ENCODE data around the gene ITCH. TPM values are rescaled to one million over a fixed set of nuclear protein-coding genes. Genes with fewer than 3 reads are reported as not detected.
"Not testable (repeated sequence)": the region's sequence is repeated elsewhere in the genome, so short reads cannot be mapped to it uniquely, and the experiment has no call there.

ITCH gene
- total RNA-seq, 1 experiment from 2014 or later = 78.8 TPM

DNA sequence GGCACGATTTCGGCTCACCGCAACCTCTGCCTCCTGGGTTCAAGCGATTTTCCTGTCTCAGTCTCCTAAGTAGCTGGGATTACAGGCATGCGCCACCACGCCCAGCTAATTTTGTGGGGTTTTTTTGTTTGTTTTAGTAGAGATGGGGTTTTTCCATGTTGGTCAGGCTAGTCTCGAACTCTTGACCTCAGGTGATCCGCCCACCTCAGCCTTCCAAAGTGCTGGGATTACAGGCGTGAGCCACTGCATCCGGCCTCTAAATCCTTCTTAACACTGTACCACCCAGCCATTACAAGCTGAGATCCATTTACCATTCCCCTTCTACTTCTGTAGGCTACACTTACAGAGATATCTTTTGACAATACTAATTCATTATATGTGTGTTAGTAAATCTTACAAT lies 51.5 kb downstream of the ITCH start:
- H3K4me3 ChIP-seq (replicated peaks in 1 of 2; ENCODE audit: low read depth in 1 of 2, low read length in 2 of 2); BruUV-seq (replicated peaks); H3K36me3 ChIP-seq (ENCODE audit: control insufficient read depth in 1 of 2, insufficient read depth in 2 of 2, low read length in 2 of 2); DNase-seq (ENCODE audit: low read depth, low spot score); H4K20me1 ChIP-seq (ENCODE audit: insufficient read depth); H3K9me2 ChIP-seq (ENCODE audit: insufficient read depth); H3K27me3 ChIP-seq (ENCODE audit: insufficient read depth, low read length); H3K9me3 ChIP-seq (ENCODE audit: control insufficient read depth in 1 of 2, insufficient read depth in 1 of 2, low read depth in 1 of 2, low read length in 2 of 2); H2AFZ ChIP-seq (ENCODE audit: low read depth, low read length, poor library complexity, severe bottlenecking); intact Hi-C loops (cut with micrococcal nuclease); POLR2A ChIA-PET; H3K9ac ChIP-seq (ENCODE audit: low read length); RAD21 ChIA-PET (ENCODE audit: low non-redundant PET in 1 of 2, low total read pairs in 2 of 2, uncharacterized antibody in 2 of 2, unreplicated experiment in 2 of 2): not testable (repeated sequence)
- Histone ChIP-seq H3K4me2 (ENCODE audit: low read length) (peak overlapping the region; percentile 10), H3K4me1 (ENCODE audit: control insufficient read depth in 1 of 2, insufficient read depth in 2 of 2, low read length in 2 of 2) (peaks cover 19 to 30% of the 10 kb centered on the region in 2 experiments), H3K27ac (ENCODE audit: low read depth, low read length) (peak overlapping the region; percentile 46), H3K79me2 (ENCODE audit: insufficient read depth, low read length) (peaks cover 50% of the 10 kb centered on the region)
- ATAC-seq = peak; percentile 60
- peak; percentile 61; the same call in 1 of the 2 replicates for TF ChIP-seq EGR1 (IDR thresholded peaks at IDR 0.05; ENCODE audit: low read depth)
- CTCF ChIA-PET = interaction anchor here (1.1 kb wide), 1 partner anchor 102 kb away, joined by 4 read pairs; no protein-coding TSS in a partner anchor

DNA sequence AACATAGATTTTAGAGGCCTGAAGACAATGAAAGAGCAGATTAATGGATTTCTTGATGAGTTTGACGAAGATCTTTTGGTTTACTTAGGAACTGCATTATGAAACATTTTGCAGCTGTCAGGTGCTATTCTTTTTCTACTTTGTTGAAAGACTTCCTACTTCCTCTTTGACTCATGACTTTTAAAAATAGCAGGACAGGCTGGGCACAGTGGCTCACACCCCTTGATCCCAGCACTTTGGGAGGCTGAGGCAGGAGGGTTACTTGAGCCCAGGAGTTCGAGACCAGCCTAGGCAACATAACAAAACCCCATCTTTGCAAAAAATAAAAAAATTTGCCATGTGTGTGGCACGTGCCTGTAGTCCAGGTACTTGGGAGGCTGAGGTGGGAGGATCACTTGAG lies 52.0 kb downstream of the ITCH start:
- intact Hi-C loops (cut with micrococcal nuclease) = no loop called here
- Histone ChIP-seq H4K20me1 (ENCODE audit: insufficient read depth) (peaks cover 9% of the 10 kb centered on the region; the same call in 1 of the 2 replicates), H3K27me3 (ENCODE audit: insufficient read depth, low read length) (no peaks in the 10 kb centered on the region), H3K27ac (ENCODE audit: low read depth, low read length) (peak overlapping the region; percentile 46), H3K4me1 (ENCODE audit: control insufficient read depth in 1 of 2, insufficient read depth in 2 of 2, low read length in 2 of 2) (peaks cover 19 to 30% of the 10 kb centered on the region in 2 experiments), H3K9ac (ENCODE audit: low read length) (no peak overlapping the region), H3K79me2 (ENCODE audit: insufficient read depth, low read length) (peaks cover 53% of the 10 kb centered on the region), H2AFZ (ENCODE audit: low read depth, low read length, poor library complexity, severe bottlenecking) (no peak overlapping the region), H3K9me3 (ENCODE audit: control insufficient read depth in 1 of 2, insufficient read depth in 1 of 2, low read depth in 1 of 2, low read length in 2 of 2) (no peaks in the 10 kb centered on the region), H3K4me2 (ENCODE audit: low read length) (peak overlapping the region; percentile 10; the same call in 1 of the 2 replicates), H3K36me3 (ENCODE audit: control insufficient read depth in 1 of 2, insufficient read depth in 2 of 2, low read length in 2 of 2) (peaks cover 4 to 9% of the 10 kb centered on the region in 2 experiments; a peak in 1 of 4 replicates), H3K9me2 (ENCODE audit: insufficient read depth) (no peaks in the 10 kb centered on the region), H3K4me3 (replicated peaks in 1 of 2; ENCODE audit: low read depth in 1 of 2, low read length in 2 of 2) (no peak overlapping the region)
- ChIA-PET POLR2A (no interaction called here), CTCF (interaction anchor here (1.1 kb wide), 1 partner anchor 102 kb away, joined by 4 read pairs; no protein-coding TSS in a partner anchor), RAD21 (ENCODE audit: low non-redundant PET in 1 of 2, low total read pairs in 2 of 2, uncharacterized antibody in 2 of 2, unreplicated experiment in 2 of 2) (no interaction called here)
- ATAC-seq = no peak
- BruUV-seq (replicated peaks) = TSS peak; percentile 14
- DNase-seq (ENCODE audit: low read depth, low spot score) = no peak
- TF ChIP-seq POLR2A (IDR thresholded peaks at IDR 0.05; ENCODE audit: borderline replicate concordance, extremely low read depth, insufficient read depth, insufficient read length) = no peak
- TF ChIP-seq ZNF274 (IDR thresholded peaks at IDR 0.05; ENCODE audit: low read depth, low read length) = no peak
- no peak for TF ChIP-seq ELF1 (IDR thresholded peaks at IDR 0.05; ENCODE audit: borderline replicate concordance, low read depth)
- TF ChIP-seq, protein P1, sequence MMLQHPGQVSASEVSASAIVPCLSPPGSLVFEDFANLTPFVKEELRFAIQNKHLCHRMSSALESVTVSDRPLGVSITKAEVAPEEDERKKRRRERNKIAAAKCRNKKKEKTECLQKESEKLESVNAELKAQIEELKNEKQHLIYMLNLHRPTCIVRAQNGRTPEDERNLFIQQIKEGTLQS (IDR thresholded peaks at IDR 0.05) = no peak
- 0 out of 2 replicates have a peak, but pooled peaks have one; percentile 4 for TF ChIP-seq FOSL1 (IDR thresholded peaks at IDR 0.05; ENCODE audit: low read depth)
- no peak for TF ChIP-seq EZH2phosphoT487 (IDR thresholded peaks at IDR 0.05; ENCODE audit: borderline replicate concordance)
- TF ChIP-seq JUND (IDR thresholded peaks at IDR 0.05) = no peak
- TF ChIP-seq, protein P2, sequence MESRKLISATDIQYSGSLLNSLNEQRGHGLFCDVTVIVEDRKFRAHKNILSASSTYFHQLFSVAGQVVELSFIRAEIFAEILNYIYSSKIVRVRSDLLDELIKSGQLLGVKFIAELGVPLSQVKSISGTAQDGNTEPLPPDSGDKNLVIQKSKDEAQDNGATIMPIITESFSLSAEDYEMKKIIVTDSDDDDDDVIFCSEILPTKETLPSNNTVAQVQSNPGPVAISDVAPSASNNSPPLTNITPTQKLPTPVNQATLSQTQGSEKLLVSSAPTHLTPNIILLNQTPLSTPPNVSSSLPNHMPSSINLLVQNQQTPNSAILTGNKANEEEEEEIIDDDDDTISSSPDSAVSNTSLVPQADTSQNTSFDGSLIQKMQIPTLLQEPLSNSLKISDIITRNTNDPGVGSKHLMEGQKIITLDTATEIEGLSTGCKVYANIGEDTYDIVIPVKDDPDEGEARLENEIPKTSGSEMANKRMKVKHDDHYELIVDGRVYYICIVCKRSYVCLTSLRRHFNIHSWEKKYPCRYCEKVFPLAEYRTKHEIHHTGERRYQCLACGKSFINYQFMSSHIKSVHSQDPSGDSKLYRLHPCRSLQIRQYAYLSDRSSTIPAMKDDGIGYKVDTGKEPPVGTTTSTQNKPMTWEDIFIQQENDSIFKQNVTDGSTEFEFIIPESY (IDR thresholded peaks at IDR 0.05; ENCODE audit: extremely low read depth, insufficient replicate concordance, low read length) = no peak
- TF ChIP-seq POLR2AphosphoS5 (IDR thresholded peaks at IDR 0.05; ENCODE audit: low read depth, low read length) = no peak
- TF ChIP-seq, protein P3, sequence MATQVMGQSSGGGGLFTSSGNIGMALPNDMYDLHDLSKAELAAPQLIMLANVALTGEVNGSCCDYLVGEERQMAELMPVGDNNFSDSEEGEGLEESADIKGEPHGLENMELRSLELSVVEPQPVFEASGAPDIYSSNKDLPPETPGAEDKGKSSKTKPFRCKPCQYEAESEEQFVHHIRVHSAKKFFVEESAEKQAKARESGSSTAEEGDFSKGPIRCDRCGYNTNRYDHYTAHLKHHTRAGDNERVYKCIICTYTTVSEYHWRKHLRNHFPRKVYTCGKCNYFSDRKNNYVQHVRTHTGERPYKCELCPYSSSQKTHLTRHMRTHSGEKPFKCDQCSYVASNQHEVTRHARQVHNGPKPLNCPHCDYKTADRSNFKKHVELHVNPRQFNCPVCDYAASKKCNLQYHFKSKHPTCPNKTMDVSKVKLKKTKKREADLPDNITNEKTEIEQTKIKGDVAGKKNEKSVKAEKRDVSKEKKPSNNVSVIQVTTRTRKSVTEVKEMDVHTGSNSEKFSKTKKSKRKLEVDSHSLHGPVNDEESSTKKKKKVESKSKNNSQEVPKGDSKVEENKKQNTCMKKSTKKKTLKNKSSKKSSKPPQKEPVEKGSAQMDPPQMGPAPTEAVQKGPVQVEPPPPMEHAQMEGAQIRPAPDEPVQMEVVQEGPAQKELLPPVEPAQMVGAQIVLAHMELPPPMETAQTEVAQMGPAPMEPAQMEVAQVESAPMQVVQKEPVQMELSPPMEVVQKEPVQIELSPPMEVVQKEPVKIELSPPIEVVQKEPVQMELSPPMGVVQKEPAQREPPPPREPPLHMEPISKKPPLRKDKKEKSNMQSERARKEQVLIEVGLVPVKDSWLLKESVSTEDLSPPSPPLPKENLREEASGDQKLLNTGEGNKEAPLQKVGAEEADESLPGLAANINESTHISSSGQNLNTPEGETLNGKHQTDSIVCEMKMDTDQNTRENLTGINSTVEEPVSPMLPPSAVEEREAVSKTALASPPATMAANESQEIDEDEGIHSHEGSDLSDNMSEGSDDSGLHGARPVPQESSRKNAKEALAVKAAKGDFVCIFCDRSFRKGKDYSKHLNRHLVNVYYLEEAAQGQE (IDR thresholded peaks at IDR 0.05; ENCODE audit: low read depth) = no peak
- TF ChIP-seq, protein P4, sequence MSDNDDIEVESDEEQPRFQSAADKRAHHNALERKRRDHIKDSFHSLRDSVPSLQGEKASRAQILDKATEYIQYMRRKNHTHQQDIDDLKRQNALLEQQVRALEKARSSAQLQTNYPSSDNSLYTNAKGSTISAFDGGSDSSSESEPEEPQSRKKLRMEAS (IDR thresholded peaks at IDR 0.05) = no peak
- peak; percentile 12; the same call in 1 of the 2 replicates for TF ChIP-seq CEBPB (IDR thresholded peaks at IDR 0.05; ENCODE audit: low read depth)
